ENCODE results near the gene SLC66A2.

SLC66A2 gene

DNA sequence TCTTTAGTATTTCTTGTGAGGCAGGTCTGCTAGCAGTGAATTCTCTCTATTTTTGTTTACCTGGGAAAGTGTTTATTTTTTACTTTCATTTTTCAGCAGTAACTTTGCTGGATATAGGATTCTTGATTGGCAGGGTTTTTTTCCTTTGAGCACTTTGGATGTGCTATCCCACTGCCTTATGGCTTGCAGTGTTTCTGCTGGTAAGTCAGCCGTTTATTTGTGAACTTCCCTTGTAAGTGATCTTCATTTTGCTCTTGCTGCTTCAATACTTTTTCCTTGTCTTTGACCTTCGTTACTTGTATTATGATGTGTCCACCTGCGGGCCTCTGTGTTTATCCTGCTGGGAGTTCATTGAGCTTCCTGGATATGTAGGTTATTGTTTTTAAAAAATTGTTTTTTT is 54.7 kb downstream of the SLC66A2 start:
- no peak for TF ChIP-seq GATA3 (IDR thresholded peaks at IDR 0.05; ENCODE audit: low read depth, low read length)
- no peak for TF ChIP-seq GATA2 (IDR thresholded peaks at IDR 0.05; ENCODE audit: low read depth, low read length)

DNA sequence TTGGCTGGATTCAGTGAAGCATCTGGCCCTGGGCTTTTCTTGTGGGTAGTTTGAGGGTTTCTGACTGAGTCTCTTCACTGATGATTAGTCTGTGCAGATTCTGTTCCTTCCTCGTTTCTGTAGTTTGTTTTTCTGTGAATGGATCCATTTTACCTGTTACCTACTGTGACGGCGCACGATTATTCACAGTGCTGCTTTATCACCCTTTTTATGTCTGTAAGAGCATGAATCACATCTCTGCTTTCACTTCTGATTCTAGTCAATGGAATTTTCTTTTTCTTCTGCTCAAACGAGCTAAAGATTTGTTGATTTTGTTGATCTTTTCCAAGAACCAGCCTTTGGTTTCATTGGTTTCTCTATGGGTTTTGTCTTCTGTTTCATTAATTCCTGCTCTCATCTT is 60.8 kb downstream of the SLC66A2 start:
- no peak for TF ChIP-seq GATA2 (IDR thresholded peaks at IDR 0.05; ENCODE audit: low read depth, low read length)
- TF ChIP-seq GATA3 (IDR thresholded peaks at IDR 0.05; ENCODE audit: low read depth, low read length) = no peak

DNA sequence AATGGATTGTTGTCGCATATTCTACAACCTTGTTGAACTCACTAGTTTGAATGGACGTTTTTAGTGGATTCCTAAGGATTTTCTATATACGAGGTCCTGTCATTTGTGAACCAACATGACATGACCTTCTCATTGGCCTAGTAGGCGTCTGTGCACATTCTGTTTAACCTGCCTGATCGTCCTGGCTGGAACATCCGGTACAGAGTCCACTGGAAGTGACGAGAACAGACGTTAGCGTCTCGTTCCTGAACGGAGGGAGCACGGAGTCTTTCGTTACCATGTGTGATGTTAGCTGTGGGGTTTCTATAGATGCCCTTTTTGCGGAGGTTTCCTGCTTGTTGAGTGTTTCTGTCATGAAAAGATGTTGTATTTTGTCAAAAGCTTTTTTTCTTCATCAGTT is 61.9 kb downstream of the SLC66A2 start:
- TF ChIP-seq GATA2 (IDR thresholded peaks at IDR 0.05; ENCODE audit: low read depth, low read length) (no peak), GATA3 (IDR thresholded peaks at IDR 0.05; ENCODE audit: low read depth, low read length) (no peak)

DNA sequence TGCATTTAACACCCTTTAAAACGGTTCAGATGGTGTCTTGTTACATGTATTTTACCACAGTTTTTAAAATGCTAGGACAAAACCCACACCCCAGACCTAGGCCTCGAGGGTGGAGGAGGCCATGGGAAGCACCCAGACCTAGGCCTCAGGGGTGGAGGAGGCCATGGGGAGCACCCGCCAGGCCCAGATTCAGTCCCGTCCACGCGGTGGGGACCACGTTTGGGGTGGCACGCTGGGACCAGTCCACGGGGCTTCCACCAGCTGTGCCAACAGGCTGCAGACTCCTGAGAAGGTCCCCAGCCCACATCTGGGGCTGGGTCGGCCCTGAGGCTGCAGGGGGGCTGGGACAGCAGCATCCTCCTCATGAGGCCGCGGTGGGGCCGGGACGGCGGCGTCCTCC is 63.4 kb downstream of the SLC66A2 start:
- TF ChIP-seq GATA2 (IDR thresholded peaks at IDR 0.05; ENCODE audit: low read depth, low read length) = no peak

DNA sequence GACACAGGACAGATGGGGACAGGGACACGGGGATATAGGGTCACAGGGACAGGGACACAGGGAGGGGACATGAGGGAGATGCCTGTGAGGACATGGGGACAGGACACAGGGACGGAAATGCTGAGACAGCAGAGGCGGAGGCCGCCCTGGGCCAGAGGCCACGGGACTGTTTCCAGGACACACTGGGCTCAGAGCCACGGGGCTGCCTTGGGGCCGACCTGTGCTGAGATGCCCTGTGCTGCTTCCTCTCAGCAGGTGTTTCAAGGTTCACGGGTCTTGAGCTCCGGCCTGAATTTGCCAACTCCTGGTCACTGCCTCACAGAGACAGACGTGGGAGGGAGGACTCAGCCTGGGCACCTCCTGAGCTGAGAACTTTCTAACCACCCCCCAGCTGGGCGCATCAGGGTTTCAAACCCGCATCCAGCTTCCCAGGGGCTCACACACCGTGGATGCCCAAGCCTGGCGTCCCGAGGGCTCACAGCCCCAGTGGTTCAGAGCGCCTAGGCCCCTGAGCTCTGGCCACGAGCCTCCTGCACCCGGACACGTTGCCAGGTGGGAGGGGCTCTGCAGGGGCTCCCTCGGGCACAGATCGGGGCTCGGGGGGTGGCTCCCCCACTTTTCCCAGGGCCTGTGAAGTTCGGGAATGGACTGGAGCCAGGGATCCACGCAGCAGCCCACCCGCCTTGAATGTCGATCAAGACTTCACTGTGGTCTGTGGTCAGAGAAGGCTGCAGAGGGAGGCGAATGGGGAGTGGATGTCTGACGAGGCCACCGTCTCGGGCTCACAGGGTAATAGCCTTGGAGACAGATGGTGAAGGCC is 64.1 kb downstream of the SLC66A2 start:
- TF ChIP-seq GATA3 (IDR thresholded peaks at IDR 0.05; ENCODE audit: low read depth, low read length) (no peak), GATA2 (IDR thresholded peaks at IDR 0.05; ENCODE audit: low read depth, low read length) (no peak)

DNA sequence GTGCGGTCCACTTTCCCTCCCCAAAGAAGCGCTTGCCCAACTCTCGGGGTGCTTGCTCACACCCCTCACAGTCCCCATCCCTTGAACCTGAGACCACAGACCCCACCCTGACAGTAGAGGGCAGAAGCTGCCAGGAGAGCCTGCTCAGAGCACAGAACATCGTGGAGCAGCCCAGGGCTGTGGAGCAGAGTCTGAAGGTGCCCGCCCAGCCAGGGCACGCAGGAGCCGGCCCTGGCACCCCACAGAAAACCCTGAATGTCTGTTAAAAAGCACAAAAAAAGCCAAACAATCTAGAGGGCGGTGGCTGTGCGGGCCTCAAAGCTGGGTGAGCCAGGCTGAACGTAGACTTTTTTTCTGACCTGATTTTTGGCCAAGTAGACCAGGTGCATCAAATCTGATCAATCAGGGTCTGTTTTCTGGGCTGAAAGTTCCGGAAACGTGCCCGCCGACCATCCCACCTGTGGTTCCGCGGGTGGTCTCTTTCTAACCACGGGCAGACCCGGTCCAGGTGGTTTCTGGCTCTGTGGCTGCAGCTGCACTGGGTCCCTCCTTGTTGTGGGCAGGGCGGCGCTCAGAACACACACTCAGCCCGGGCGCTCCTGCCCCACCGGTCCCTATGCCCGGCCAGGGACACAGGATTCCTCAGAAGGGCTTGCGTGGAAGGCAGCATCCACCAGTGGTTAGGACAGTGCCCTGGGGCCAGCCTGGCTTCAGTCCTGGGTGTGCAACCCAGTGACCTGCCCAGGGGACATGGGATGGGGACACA is 66.3 kb downstream of the SLC66A2 start:
- no peak for TF ChIP-seq GATA3 (IDR thresholded peaks at IDR 0.05; ENCODE audit: low read depth, low read length)
- no peak for TF ChIP-seq GATA2 (IDR thresholded peaks at IDR 0.05; ENCODE audit: low read depth, low read length)

DNA sequence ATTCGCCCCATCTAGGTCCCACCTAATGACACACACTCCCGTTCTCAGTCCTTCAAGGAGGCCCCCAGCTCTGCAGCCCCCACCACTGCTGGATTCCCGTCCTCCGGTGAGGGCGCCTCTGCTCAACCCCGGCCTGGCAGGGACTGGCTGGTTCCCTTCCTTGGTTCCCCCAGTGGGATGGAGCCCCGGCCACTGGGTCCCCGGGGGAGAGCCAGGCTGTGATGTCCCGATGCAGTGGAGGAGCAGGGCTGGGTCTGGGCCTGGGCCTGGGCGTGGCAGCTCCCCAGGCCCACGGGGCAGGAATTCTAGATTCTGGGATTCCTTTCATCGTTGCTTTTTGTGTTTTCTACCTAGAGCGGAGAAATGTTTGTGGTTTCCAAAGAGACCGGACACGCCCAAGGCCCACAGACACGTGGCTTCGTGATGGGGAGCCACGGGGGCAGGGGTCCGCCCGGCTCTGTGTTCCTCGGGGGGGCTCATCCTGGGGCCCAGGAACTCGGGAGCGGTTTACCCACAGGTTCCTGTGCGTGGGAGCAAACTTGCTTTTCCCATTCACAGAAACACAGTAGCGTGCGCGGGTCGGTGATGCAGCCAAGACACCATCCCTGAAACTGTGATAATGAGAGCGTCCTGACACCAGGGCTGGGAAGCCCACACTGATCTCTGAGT is 67.0 kb downstream of the SLC66A2 start:
- TF ChIP-seq GATA3 (IDR thresholded peaks at IDR 0.05; ENCODE audit: low read depth, low read length) (no peak), GATA2 (IDR thresholded peaks at IDR 0.05; ENCODE audit: low read depth, low read length) (no peak)

DNA sequence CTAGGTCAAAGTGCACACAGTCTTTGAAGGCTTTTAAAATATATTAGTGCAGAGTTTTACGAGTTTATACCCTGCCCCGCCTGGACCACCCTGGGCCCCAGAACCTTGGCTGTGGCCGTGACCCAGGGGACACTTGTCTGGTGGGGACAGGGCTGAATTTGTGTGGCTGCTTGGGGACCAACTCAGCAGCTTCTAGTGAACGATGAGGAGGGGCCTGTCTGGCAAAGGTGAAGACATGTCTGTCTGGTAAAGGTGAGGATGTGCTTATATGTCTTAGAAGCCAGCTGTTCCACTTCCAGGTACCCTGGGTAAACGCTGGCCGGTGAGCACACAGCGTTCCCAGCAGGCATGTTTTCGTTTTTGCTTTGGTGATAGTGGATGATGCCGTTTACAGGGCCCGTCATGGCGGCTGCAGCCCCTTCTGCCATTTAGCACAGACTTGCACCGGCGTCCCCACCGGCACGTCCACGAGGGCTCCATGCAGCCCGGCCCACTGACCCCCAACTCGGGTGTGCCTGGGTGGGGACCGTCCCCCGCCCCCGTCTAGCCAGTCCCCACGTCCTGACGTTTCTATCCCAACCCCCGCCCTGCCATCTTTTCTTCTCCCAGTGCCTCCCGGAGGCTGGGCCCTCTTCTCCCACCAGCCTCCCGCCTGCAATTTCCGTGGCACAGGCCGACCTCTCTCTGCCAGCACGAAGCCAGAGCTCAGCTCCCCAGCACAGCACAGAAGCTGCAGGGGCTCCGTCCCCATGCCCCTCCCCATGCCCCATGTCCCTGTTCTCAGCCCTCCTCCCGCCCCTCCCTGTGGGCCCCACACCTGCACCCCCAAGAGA is 67.8 kb downstream of the SLC66A2 start:
- TF ChIP-seq GATA3 (IDR thresholded peaks at IDR 0.05; ENCODE audit: low read depth, low read length) (no peak), GATA2 (IDR thresholded peaks at IDR 0.05; ENCODE audit: low read depth, low read length) (no peak)

DNA sequence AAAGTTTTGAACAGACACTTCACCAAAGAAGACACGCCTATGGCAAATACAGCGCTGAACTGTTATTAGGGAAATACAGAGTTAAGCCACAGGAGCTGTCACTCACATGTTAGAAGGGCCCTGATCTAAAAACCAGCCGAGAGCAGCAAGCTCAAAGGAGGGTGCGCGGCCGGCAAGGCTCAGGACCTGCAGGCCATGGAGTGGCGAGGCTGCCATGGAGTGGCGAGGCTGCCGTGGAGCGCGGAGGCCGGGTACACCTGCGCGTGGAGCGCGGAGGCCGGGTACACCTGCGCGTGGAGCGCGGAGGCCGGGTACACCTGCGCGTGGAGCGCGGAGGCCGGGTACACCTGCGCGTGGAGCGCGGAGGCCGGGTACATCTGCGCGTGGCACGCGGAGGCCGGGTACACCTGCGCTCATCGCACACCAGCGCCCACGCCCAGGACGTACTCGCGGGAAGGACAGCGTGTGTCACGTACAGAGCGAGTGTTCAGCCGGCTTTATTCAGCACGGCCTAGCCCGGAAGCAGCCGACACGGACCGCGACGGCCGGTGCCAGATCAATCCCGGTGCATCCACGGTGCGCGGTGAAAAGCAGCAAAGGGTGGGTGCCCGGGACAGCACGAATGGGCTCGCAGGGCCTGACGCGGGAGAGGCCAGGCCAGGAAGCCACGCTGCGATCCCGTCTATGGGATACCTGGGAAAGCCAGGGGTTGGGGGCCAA is 68.8 kb downstream of the SLC66A2 start:
- TF ChIP-seq GATA2 (IDR thresholded peaks at IDR 0.05; ENCODE audit: low read depth, low read length) = no peak
- no peak for TF ChIP-seq GATA3 (IDR thresholded peaks at IDR 0.05; ENCODE audit: low read depth, low read length)

DNA sequence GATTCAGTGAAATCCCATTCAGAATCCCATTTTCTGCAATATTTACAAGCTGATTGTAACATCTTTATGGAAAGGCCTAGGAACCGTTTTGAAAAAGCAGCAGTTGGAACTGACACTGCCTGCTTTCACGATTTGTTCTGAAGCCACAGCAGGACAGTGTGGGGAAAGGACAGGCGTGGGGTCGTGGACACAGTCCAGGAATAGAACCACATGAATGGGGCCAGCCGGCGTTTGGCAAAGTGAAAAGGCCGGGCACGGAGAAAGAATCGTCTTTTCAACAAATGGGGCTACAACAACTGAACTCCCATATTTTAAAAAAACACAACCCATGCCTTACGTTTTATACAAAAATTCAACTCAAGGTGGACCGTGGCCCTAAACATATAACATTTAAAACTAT is 69.8 kb downstream of the SLC66A2 start:
- TF ChIP-seq GATA3 (IDR thresholded peaks at IDR 0.05; ENCODE audit: low read depth, low read length) = no peak
- no peak for TF ChIP-seq GATA2 (IDR thresholded peaks at IDR 0.05; ENCODE audit: low read depth, low read length)

DNA sequence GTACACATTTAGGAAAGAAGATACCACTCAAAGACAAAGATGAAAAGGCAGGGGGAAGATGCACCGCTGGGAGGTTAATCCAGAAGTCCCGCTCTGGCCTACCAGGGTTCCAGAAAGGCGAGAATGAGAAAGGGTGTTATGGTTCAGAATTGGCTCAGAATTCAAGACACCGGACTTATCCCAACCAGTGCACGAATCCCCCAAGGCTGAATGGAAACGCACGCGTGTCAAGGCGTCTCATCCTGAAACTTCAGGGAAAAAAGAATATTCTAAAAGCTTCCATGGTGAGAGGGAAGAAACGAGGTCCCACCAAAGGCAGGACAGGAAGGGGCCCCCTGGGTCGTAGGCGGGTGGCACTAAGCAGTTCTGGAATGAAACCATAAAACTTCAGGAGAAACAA is 71.9 kb downstream of the SLC66A2 start:
- TF ChIP-seq GATA3 (IDR thresholded peaks at IDR 0.05; ENCODE audit: low read depth, low read length) (no peak), GATA2 (IDR thresholded peaks at IDR 0.05; ENCODE audit: low read depth, low read length) (no peak)

DNA sequence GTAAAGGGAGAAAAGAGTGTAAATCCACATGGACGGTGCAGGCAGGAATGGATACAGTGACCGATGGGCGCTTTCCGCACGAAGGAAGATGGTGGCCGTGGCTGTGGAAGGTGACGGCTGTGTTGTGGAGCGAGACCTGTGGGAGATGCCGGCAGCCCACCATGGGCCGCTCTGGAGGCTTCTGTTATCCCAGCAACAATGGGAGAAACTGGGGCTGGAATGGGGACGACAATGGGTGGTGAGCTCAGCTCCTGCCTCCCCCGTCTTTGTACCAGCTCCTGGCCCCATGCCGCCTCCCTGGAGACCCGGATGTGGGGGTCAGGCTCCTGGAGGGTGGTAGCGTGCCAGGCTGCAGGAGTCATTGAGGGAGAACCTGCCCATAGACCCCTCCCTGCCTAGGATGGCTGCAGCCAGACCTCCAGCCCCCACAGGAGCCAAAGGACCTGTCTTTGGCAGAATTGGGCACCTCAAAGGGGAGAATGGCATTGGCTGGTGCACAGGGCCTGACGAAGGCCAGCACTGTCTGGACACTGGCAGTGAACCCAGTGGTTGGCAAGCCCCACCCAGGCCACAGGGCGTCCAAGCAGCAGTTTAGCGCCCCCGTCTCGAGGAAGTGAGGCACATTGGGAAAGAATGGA is 72.6 kb downstream of the SLC66A2 start:
- TF ChIP-seq GATA3 (IDR thresholded peaks at IDR 0.05; ENCODE audit: low read depth, low read length) = no peak
- no peak for TF ChIP-seq GATA2 (IDR thresholded peaks at IDR 0.05; ENCODE audit: low read depth, low read length)
